Panc1 (cell line): ENCODE data around the gene KCNB1. TPM values are rescaled to one million over a fixed set of nuclear protein-coding genes. Genes with fewer than 3 reads are reported as not detected.

ENCODE experiments used
- ATAC-seq: fragments of 200-7000 bp; cut with Tn5 transposase; 2 replicates; pipeline ENCODE4 v1.9.1; 2020; ENCODE audit warnings: mild to moderate bottlenecking, moderate library complexity
- BruUV-seq: library from RNA; stranded (reverse); fragments of 400-500 nt; replicated peaks from 2 replicates; lab custom pipeline; 2021; lab: Mats Ljungman, UMichigan
- CTCF ChIA-PET: fragments of 300-600 bp; sonication (Branson Sonifier 250); formaldehyde crosslinking; loops from one replicate; lab custom pipeline; 2022; ENCODE audit warnings: antibody characterized with exemption; lab: Charles Lee
- POLR2A ChIA-PET: fragments of 300-600 bp; sonication (Branson Sonifier 250); formaldehyde crosslinking; loops from one replicate; lab custom pipeline; 2022; ENCODE audit warnings: antibody characterized with exemption; lab: Charles Lee
- DNase-seq: peaks from one replicate; pipeline ENCODE4 v3.0.0-alpha.2; 2010; ENCODE audit warnings: low read depth, low spot score
- H3K27ac ChIP-seq: 2 replicates; pipeline ENCODE4 v1.5.1; 2011; ENCODE audit warnings: mild to moderate bottlenecking, low read length, inconsistent platforms
- H3K27me3 ChIP-seq: fragments of 200-500 bp; sonication (Bioruptor generic); 2 replicates; pipeline ENCODE4 v1.6.0; 2014; ENCODE audit warnings: low read length, inconsistent platforms; ENCODE audit not compliant: control insufficient read depth, insufficient read depth
- H3K36me3 ChIP-seq: fragments of 200-500 bp; sonication (Bioruptor generic); 2 replicates; pipeline ENCODE4 v1.5.1; 2014; ENCODE audit warnings: inconsistent platforms, mild to moderate bottlenecking, low read length, moderate library complexity; ENCODE audit not compliant: control insufficient read depth, insufficient read depth
- H3K4me1 ChIP-seq: 2 replicates; pipeline ENCODE4 v1.5.1; 2011; ENCODE audit warnings: inconsistent platforms, mild to moderate bottlenecking, low read length, moderate library complexity; ENCODE audit not compliant: control insufficient read depth, insufficient read depth
- H3K4me3 ChIP-seq, 2 experiments: 2 replicates each; pipeline ENCODE4 v1.5.1; 2011 to 2012; ENCODE audit warnings: low read depth in 2 of 2, low read length in 2 of 2, mild to moderate bottlenecking in 2 of 2, inconsistent platforms in 1 of 2, moderate library complexity in 1 of 2
- H3K9me3 ChIP-seq: fragments of 200-500 bp; sonication (Bioruptor generic); 2 replicates; pipeline ENCODE4 v1.5.1; 2014; ENCODE audit warnings: low read depth, mild to moderate bottlenecking, inconsistent platforms, low read length, moderate library complexity; ENCODE audit not compliant: control insufficient read depth, insufficient read depth
- CTCF ChIP-seq: fragments of 450-650 bp; IDR thresholded peaks from 2 replicates; pipeline ENCODE4 v1.5.1; 2017; ENCODE audit warnings: mild to moderate bottlenecking
- POLR2AphosphoS5 ChIP-seq: IDR thresholded peaks from 2 replicates; pipeline ENCODE4 v1.6.1; 2012; ENCODE audit warnings: mild to moderate bottlenecking, low read depth, low read length, moderate library complexity
- SIN3A ChIP-seq: IDR thresholded peaks from 2 replicates; pipeline ENCODE4 v1.6.1; 2012; ENCODE audit warnings: low read depth, mild to moderate bottlenecking, low read length, moderate library complexity, borderline replicate concordance; ENCODE audit not compliant: insufficient read depth
- TCF7L2 ChIP-seq: IDR thresholded peaks from 2 replicates; pipeline ENCODE4 v1.6.1; 2011; ENCODE audit warnings: mild to moderate bottlenecking, low read depth, low read length, inconsistent platforms
- in situ Hi-C: cut with HindIII; loops from 2 replicates; pipeline ENCODE4 v1.10.0; 2016; ENCODE audit warnings: low sequenced_read_pairs, low pct_unique_long_range_greater_than_20kb
- intact Hi-C: fragments of 100-400 bp; cut with micrococcal nuclease; formaldehyde crosslinking; loops from one replicate; pipeline ENCODE4 v1.10.0; 2022; ENCODE audit not compliant: unreplicated experiment
- total RNA-seq: library from RNA; stranded (reverse); gene quantifications from one replicate; pipeline ENCODE4 v1.2.1, GENCODE V29; 2021; ENCODE audit not compliant: unreplicated experiment
- TF ChIP-seq, protein P1 (sequence below), 2 experiments: IDR thresholded peaks; 2 replicates each; pipeline ENCODE4 v1.6.1; 2011 to 2012; ENCODE audit warnings: low read depth in 2 of 2, control low read depth in 1 of 2, low read length in 1 of 2, mild to moderate bottlenecking in 1 of 2, moderate library complexity in 1 of 2; ENCODE audit not compliant: insufficient read depth in 1 of 2

KCNB1 gene
- total RNA-seq, 1 experiment from 2014 or later: 11.1 TPM

DNA sequence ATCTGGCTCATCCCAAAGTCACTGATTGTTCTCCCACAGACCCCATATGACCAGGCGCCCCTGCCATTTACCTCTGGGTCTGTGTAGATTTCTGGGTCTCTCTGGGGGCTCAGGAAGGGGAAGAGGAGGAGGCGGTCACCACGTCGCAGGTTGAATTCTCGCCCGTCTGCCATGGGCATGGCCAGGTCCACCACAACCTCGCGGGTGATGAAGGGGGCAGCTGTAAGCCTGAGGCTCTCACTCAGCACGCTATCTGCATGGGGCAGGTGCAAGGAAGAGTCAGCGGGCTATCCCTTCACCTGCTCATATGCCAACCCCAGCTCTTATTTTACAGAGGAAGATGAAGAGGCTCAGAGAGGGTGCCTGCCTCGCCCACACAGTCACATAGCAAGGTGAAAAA, 30.5 kb upstream of the KCNB1 start:
- DNase-seq (no peak), ATAC-seq (no peak)
- intact Hi-C loops: no loop called here
- Histone ChIP-seq H3K9me3 (no peaks in the 10 kb centered on the region), H3K27me3 (peaks cover 2% of the 10 kb centered on the region; the same call in 1 of the 2 replicates), H3K4me1 (peaks cover 4% of the 10 kb centered on the region; the same call in 1 of the 2 replicates), H3K4me3 (no peak overlapping the region), H3K27ac (no peak overlapping the region), H3K36me3 (no peaks in the 10 kb centered on the region)
- in situ Hi-C loops: no loop called here
- ChIA-PET POLR2A (no interaction called here), CTCF (no interaction called here)
- no peak for TF ChIP-seq CTCF
- TF ChIP-seq POLR2AphosphoS5: no peak
- TF ChIP-seq, protein P1, sequence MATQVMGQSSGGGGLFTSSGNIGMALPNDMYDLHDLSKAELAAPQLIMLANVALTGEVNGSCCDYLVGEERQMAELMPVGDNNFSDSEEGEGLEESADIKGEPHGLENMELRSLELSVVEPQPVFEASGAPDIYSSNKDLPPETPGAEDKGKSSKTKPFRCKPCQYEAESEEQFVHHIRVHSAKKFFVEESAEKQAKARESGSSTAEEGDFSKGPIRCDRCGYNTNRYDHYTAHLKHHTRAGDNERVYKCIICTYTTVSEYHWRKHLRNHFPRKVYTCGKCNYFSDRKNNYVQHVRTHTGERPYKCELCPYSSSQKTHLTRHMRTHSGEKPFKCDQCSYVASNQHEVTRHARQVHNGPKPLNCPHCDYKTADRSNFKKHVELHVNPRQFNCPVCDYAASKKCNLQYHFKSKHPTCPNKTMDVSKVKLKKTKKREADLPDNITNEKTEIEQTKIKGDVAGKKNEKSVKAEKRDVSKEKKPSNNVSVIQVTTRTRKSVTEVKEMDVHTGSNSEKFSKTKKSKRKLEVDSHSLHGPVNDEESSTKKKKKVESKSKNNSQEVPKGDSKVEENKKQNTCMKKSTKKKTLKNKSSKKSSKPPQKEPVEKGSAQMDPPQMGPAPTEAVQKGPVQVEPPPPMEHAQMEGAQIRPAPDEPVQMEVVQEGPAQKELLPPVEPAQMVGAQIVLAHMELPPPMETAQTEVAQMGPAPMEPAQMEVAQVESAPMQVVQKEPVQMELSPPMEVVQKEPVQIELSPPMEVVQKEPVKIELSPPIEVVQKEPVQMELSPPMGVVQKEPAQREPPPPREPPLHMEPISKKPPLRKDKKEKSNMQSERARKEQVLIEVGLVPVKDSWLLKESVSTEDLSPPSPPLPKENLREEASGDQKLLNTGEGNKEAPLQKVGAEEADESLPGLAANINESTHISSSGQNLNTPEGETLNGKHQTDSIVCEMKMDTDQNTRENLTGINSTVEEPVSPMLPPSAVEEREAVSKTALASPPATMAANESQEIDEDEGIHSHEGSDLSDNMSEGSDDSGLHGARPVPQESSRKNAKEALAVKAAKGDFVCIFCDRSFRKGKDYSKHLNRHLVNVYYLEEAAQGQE (IDR thresholded peaks at IDR 0.05; ENCODE audit: insufficient read depth in 1 of 2, low read depth in 2 of 2, low read length in 1 of 2): no peak
- BruUV-seq: no TSS peak

DNA sequence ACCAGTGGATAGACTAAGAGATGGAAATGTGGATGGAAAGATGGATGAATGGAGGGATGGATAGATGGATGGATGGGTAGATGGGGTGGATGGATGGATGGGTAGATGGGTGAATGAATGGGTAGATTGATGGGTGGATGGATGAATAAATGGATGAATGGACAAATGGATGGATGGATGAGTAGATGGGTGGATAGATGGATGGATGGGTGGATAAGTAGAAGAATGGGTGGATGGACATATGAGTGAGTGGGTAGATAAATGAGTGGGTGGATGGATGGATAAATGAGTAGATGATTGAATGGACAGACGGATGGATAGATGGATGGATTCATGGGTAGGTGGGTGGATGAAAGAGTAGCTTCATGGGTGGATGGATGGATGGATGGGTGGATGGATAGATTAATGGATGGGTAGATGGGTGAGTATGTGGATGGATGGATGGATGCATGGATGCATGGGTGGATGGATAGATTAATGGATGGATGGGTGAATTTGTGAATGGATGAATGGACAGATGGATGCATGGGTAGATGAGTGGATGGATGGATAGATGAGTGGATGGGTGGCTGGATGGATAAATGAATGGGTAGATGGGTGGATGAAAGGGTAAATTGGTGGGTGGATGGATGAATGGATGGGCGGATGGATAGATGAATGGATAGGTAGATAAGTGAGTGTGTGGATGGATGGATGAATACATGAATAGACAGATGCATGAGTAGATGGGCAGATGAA, 29.5 kb upstream of the KCNB1 start:
- ChIA-PET CTCF (no interaction called here), POLR2A (no interaction called here)
- Histone ChIP-seq H3K4me1 (peaks cover 4% of the 10 kb centered on the region; the same call in 1 of the 2 replicates), H3K9me3 (no peaks in the 10 kb centered on the region), H3K27me3 (peaks cover 2% of the 10 kb centered on the region; the same call in 1 of the 2 replicates), H3K4me3 (no peak overlapping the region), H3K36me3 (no peaks in the 10 kb centered on the region), H3K27ac (no peak overlapping the region)
- no peak for ATAC-seq
- in situ Hi-C loops (no loop called here), intact Hi-C loops (no loop called here)
- no peak for DNase-seq
- BruUV-seq: no TSS peak
- no peak for TF ChIP-seq SIN3A
- no peak for TF ChIP-seq CTCF
- TF ChIP-seq POLR2AphosphoS5: no peak
- no peak for TF ChIP-seq TCF7L2
- TF ChIP-seq, protein P1 (IDR thresholded peaks at IDR 0.05; ENCODE audit: insufficient read depth in 1 of 2, low read depth in 2 of 2, low read length in 1 of 2): no peak
